DMS114 treated with DMSO at 0.1 percent for 48 hours (cell line): ENCODE results near the gene PET100.
"Not testable (repeated sequence)": the region's sequence is repeated elsewhere in the genome, so short reads cannot be mapped to it uniquely, and the experiment has no call there.

Experiments used
- DNase-seq: peaks from one replicate; lab custom pipeline; 2025; ENCODE audit not compliant: unreplicated experiment; lab: John Stamatoyannopoulos, UW

The PET100 gene

DNA sequence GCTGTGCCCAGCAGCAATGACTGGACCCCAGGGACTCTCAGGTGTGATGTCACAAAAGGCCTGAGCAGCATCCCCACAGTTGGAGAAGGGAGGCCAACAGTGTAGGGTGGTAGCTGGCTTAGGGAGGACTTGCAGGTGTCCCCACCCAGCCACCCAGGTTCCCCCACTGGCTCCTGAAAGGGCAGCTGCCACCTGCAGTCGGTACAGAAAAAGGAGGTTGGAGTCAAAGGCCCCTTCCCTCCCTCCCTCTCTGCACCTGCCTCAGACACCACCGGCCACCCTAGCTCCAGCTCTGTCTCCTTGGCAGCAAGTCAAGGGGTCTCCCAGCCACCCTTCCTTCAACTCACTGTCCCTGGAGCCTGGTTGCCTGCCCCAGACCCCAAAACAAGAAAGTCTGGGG lies 4.1 kb downstream of the PET100 start, which contains the start of gene PCP2:
PCP2 (minus strand) TSS at position 22 of the 400 bp plus-strand sequence. CDS start 262 bp downstream, outside the sequence.
- DNase-seq, result no peak

- DNase-seq, result no peak
Observed at GRCh38 chr19:7635670-7636069, 6.1 kb downstream of the PET100 start.

DNA sequence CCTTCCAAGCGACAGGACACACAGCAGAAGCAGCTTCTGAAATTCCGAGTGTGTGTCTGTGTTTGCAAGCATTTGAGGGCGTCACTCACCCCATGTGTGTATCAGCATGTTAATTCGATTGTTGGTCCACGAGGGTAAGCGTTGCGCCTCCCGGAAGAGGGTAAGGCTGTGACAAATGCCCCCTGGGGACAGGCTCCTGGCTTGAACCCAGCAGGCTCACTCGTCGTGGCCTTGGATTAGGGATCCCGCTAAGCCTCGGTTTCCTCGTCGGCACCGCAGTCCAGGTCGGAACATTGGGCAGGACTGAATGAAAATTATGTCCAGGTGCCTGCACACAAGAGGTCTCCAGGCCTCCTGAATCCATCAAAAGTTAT lies 6.7 kb downstream of the PET100 start:
- DNase-seq, result no peak

DNA sequence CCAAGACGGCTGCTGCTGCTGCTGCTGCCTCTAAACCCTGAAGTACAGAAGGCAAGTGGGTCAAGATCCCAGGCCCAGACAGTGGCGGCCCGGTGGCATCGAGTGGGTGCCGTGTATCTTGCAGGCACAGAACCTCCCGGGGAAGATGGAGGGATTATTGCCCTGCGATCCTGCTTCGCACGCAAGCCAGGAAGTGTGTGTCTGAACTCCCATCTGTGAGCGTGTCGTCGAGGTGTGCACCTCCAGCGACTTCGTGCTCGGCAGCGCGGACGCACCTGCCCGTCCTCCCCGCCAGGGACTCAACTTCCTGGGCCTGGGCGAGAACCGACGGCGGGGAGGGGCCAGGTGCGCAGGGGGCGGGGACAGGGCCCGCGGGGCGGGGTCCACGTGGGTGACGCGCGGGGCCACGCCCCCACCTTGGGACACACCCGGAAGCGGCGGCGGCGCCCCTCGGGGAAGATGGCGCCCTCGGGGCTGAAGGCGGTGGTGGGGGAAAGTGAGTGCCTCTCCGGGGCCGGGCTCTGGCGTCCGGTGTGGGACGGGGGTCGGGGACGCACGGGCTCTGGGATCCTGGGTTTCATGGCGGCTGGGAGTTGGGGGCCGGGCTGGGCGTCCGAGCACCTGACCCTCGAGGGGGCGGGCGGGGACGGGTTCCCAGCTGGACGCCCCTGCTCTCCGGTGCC lies 7.2 kb downstream of the PET100 start, which contains the start of gene STXBP2:
STXBP2 (plus strand) TSS at position 420 of the 683 bp plus-strand sequence; CDS start at position 460, 40 bp downstream.
- DNase-seq, result peak; percentile 13

DNA sequence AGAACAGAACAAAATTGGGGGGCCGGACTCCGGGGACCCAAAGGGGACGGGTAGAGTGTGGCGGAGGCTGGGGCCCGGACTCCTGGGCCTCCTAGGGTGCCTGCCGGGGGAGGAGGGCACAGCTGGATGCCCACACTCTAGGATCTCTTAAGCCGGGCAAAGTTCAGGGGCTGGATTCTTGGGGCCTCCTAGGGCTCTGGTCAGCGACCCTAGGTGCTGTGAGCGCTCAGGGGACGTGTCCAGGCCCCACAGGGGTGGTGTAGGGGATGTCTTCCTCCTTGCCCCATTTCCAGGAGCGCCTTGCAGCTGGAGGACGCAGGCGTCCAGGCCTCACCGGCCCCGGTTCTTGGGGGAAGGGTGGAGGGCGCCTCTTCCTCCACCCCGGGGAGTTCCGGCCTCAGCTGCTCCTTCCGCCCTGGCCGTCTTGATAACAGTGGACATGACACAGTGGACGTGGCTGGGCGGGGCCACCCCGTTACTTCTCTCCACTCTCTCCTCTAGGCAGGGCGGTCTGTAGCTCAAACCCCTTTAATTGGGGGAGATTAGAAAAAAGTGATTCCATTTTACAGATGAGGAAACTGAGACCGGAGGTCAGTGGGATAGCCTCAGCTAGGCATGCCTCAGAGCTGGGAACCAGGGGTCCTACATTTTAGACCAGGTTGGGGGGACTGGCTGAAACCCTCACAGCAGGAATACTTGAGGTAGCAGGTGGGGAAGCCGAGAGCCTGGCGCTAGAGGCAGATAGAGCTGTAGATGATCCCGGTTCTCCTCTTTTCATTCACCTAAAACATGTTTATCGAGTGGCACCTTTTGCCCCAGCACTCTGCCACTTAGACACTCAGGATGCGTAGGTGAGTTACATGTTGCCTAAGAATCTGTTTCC lies 8.0 kb downstream of the PET100 start:
- no peak for DNase-seq

GRCh38 chr19:7638802-7639465 lies 9.3 kb downstream of the PET100 start:
- DNase-seq, result no peak

GRCh38 chr19:7639863-7640348 lies 10.3 kb downstream of the PET100 start:
- no peak for DNase-seq

DNA sequence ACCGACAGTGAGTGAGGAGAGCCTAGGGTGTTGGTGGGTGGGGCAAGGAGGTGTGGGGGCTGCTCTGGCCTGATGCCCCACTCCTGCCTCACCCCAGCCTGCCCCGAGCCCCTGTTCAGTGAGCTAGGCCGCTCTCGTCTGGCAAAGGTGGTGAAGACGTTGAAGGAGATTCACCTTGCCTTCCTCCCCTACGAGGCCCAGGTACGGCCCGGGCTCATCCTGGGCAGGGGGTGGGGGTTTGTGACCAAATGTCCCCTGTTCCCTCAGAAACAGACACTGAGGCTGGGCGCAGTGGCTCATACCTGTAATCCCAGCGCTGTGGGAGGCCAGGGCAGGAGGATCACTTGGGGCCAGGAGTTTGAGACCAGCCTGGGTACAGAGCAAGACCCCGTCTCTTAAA lies 11.2 kb downstream of the PET100 start:
- no peak for DNase-seq

DNA sequence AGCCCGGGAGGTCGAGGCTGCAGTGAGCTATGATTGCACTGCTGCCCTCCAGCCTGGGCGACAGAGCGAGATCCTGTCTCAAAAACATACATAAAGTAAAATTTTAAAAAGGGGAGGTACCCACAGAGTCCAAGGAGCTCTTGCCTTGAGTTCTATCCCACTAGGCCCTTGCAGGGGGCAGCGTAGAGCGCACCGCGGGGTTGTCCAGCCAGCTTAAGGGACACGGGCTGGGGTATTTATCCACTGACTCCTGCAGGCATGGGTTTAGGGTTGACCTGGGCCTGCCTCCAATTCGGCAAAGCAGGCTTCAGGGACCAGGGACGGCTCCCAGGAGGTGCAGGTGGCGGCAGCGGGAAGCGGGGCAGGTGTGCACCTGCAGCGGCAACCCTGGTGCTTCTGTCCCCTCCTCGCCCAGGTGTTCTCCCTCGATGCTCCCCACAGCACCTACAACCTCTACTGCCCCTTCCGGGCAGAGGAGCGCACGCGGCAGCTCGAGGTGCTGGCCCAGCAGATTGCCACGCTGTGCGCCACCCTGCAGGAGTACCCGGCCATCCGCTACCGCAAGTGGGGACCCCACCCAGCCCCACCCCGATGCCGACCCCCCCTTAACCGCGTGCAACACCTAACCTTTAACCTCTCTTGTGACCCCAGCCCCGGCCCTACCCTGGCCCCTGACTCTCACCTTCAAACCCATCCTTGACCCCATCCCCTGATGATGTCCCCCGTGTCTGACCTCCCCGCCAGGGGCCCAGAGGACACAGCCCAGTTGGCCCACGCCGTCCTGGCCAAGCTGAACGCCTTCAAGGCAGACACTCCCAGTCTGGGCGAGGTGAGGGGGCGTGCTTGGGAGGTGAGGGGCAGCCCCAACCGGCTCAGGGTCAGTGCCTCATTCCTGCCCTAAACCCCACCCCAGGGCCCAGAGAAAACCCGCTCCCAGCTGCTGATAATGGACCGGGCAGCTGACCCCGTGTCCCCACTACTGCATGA lies 12.0 kb downstream of the PET100 start:
- DNase-seq, result no peak

- no peak for DNase-seq
Observed at GRCh38 chr19:7642295-7643030, 12.9 kb downstream of the PET100 start.

GRCh38 chr19:7643031-7643415 lies 13.4 kb downstream of the PET100 start:
- DNase-seq, result no peak

- not testable (repeated sequence) for DNase-seq
Observed at GRCh38 chr19:7643629-7644549, 14.3 kb downstream of the PET100 start.

DNA sequence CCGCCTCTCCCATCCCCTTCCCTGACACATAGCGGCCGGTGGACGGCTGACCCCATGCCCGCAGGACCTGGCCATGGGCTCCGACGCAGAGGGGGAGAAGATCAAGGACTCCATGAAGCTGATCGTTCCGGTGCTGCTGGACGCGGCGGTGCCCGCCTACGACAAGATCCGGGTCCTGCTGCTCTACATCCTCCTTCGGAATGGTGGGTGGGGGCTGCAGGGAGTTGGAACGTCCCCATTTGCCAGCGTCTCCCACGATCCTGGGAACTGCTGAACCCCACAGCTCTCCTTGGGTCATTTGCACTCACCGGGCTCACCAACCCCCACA lies 14.9 kb downstream of the PET100 start:
- DNase-seq, result no peak

DNA sequence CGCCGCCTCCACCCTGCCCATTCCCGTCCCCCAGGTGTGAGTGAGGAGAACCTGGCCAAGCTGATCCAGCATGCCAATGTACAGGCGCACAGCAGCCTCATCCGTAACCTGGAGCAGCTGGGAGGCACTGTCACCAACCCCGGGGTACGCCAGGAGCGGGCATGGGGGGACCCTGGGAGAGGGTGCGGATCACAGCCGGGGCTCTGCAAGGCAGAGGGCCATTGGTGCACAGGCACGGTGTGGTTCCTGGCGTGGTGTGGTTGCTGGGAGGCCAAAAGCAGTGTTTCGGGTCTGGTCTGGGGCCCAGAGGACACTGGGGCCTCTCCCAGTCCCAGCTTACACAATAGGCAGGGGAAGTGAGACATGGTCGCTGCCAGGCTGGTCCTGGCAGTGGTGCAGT lies 15.6 kb downstream of the PET100 start:
- DNase-seq, result no peak

- DNase-seq, result no peak
Observed at GRCh38 chr19:7645656-7646425, 16.2 kb downstream of the PET100 start.

GRCh38 chr19:7646426-7646700 lies 16.8 kb downstream of the PET100 start:
- no peak for DNase-seq

- DNase-seq, result no peak
Observed at GRCh38 chr19:7647156-7647555, 17.6 kb downstream of the PET100 start.
